HG02759 (cell line): ENCODE results near the gene PUS7.
"Not testable (repeated sequence)": the region's sequence is repeated elsewhere in the genome, so short reads cannot be mapped to it uniquely, and the experiment has no call there.

ENCODE experiments used
- ATAC-seq: cut with Tn5 transposase; IDR thresholded peaks from one replicate; pipeline ENCODE4 v1.9.1; 2021; ENCODE audit warnings: mild to moderate bottlenecking, moderate library complexity; ENCODE audit not compliant: unreplicated experiment

Gene PUS7, protein sequence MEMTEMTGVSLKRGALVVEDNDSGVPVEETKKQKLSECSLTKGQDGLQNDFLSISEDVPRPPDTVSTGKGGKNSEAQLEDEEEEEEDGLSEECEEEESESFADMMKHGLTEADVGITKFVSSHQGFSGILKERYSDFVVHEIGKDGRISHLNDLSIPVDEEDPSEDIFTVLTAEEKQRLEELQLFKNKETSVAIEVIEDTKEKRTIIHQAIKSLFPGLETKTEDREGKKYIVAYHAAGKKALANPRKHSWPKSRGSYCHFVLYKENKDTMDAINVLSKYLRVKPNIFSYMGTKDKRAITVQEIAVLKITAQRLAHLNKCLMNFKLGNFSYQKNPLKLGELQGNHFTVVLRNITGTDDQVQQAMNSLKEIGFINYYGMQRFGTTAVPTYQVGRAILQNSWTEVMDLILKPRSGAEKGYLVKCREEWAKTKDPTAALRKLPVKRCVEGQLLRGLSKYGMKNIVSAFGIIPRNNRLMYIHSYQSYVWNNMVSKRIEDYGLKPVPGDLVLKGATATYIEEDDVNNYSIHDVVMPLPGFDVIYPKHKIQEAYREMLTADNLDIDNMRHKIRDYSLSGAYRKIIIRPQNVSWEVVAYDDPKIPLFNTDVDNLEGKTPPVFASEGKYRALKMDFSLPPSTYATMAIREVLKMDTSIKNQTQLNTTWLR

DNA sequence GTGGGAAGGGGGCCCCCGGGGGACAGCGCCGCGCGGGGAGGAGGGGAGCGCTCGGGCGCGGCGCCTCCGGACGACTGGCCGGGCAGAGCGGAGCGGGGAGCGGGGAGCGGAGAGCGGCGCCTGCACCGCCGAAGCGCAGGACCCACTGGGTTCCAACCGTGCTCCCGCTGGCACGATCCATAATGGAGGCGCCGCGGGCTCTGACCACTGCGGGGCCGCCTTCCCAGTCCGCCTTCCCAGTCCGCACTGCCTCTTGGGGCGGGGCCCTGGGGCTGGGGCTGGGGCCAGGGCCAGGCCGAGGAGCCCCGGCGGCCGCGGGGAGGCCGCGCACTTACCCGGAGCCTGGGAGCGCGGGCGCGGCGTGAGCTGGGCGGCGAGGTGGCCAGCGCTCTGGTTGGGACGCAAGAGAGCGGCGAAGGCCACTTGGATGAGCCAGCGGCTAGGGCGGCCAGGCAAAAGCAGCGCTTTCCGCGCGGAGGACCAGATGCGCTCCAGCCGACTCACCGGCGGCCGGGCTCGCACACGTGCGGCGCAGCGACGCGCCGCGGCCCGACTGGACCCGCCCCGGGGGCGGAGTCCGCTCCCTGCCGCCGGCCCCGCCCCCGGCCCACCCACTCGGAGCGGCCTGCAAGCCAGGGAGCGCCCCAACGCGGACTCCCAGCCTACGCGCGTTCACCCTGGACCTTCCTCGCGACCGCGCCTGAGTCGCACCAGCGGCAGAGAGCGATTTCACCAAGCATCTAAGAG, at the start of gene PUS7:
PUS7 (minus strand) TSS at position 555 of the 747 bp plus-strand sequence. CDS start 13,759 bp downstream, outside the sequence.
- ATAC-seq, result peak; percentile 87

DNA sequence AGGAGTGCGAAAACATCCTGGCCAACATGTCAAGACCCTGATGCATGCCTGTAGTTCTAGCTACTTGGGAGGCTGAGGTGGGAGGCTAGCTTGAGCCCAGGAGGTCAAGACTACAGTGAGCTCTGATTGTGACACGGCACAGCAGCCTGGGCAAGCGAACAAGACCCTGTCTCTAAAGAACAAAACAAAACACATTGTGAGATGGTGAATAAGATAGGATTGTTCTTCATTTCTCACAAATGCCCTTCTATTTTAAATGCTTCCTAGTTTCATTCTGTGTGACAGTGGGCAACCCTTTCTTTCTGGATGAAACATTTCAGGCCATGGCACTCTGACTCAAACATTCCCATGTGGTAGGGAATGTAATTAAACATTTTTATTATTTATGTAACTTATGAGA, 45.8 kb upstream of the PUS7 start:
- ATAC-seq, result no peak

DNA sequence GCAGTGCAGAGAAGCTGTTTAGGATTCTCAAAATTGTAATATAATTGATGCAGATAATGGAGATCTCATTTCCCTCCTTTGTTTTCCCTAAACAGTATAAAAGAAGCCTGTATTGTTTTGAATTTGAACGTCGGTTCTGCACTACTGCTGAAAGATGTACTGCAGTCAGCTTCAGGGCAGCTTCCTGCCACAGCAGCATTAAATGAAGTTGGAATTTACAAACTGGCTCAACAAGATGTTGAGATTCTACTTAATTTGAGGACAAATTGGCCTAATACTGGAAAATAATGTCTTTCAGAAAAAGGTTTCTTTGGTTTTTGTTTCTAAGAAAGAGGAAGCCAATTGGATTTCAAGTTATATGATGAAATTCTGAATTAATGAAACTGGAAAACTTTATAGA, 45.0 kb upstream of the PUS7 start:
- no peak for ATAC-seq

DNA sequence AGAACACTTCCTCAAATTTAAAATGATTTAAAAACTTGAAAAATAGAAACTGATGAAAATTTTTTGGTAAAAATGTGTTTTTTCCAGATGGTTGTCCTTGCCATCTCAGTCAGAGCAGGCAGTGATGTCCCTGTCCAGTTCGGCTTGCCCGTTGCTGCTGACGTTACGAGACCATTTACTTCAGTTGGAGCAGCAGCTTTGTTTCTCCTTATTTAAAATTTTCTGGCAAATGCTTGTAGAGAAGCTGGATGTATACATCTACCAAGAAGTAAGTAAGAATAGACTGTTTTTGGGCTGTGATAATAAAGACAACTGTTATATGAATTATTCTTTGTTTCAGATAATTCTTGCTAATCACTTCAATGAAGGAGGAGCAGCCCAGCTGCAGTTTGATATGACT, 43.1 kb upstream of the PUS7 start:
- no peak for ATAC-seq

DNA sequence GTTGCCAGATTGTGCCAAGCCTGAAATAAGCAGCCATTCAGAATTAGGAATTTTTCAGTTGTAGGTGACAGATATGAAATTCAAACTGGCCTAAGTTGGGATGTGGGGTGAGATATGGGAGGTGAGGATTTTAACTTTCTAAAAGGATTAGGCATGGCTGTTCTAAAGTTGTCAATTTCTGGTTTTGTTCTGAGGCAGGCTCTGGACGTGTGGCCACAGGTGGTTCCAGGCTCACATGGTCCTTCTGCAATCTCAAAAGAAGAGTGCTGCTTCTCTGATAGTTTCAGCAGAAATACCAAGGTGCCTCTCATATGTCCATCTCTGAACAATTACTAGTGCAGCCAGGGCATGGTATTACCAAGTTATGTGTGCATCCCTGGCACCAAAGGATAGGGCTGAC, 37.9 kb upstream of the PUS7 start:
- ATAC-seq, result no peak

DNA sequence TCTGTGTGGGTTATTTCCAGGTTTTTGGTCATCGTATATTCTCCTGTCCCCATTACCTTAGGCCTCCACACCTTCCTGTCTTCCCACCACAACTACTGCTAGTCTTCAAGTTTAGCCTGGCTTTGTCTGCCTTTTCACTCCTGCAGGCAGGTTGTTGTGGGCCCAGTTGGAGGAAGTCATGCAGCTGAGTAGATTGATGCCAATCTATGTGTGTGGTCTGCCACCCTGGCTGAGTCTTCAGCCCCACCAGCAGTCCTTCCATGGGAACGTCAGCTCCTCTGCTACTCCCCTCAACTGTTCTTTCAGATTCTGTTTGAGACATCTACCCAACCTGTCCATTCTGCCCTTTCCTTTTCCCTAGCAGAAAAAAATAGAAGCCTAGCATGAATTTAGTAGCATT, 16.3 kb upstream of the PUS7 start:
- ATAC-seq, result no peak

DNA sequence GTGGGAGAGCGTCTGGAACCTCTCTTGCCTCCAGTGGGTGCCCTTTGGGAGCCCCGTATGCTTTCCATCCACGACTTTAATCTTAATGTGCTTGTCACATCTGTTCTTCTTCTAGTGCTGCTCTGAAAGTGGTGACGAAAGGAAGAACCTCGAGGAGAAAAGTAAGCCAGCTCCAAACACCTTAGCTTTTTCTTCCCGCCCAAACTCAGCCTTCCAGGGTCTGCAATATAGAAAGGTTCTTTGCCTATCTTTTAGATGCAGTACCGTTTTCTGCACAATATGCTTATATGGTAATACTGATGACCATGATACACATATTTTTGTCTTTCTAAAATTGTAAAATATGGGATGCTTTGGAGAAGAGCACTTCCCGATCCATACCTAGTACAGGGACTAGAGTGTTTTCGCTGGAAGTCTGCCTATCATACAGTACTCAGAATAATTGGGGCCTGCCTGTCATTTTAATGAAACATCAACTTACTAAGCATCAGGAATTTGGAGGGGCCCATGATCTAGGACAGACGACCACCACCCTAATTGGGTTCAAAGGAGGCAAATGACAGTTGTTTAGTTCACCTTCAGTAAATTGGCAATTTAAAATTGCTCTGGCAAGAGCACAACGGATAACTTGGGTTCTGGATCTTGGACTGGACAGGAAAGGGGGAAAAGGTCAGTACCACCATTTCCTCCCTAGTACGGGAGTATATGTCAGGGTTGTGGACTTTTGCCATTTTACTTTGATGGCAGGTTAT, 10.8 kb upstream of the PUS7 start:
- ATAC-seq, result no peak

DNA sequence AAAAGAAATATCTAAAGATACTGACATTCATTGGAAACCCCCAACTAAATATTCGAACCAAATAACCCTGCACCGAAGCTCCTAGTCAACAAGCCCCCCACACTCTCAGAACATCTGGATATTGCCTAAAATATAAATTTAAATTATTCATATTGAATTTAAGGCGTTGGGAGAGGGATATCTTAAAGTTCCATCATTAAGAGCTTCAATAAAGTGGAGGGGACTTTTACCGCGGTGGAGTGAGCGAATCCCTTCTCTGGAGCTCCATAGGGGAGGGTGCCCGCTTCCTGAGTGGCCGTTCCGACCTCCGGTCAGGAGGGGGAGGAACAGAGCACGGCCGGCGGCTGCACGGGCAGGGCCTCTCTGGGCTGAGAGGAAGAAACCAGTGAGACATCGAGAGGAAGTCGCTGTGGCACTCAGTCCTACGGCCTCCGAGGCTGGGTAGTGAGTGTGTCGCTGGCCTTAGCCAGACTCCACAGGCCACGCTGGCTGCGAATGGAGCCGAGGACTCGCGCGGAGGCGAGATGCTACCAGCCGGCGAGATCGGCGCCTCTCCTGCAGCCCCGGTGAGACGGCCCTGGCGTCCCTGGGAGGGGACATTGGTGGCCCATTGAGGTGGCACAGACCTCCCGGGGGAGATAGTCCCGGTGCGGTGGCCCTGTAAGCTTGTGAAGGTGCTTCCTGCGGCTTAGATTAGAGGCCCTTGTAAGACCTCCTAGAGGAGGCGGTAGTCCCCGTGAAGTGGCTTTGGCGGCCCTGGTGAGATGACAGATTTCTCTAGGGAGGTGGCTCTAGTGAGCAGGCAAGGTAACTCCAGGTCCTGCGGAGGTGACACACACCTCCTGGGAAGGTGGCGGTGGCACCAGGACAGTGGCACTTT, 10.0 kb upstream of the PUS7 start, which contains the start of gene RINT1:
RINT1 (plus strand) TSS at position 410 of the 880 bp plus-strand sequence; CDS start at position 525, 115 bp downstream.
- ATAC-seq, result peak; percentile 97

DNA sequence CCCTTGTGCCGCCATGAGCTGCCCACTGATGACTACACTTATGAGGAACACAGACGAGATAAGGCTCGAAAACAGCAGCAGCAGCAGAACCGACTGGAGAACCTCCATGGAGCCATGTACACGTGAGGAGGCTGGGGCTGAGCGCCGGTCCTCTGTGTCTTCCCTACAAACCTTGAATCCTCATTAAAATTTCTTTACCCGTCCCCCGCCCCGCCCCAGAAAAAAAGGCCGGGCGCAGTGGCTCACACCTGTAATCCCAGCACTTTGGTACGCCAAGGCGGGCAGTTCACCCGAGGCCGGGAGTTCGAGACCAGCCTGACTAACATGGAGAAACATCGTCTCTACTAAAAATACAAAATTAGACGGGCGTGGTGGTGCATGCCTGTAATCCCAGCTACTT, 8.5 kb upstream of the PUS7 start:
- no peak for ATAC-seq

DNA sequence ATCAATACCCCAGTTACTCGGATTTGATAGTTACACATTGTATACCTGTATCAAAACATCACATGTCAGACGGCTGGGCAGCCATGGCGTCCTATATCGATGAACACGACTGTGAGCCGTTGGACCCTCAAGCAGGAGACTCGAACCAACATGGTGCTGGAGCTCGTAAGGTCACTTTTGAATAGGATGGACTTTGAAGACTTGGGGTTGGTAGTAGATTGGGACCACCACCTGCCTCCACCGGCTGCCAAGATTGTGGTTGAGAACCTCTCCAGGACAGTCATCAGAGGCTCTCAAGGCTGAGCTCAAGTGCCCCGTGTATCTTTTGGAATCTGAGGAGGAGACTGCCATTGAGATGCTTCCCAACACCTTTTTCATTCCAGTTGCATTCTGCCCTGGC, 8.1 kb upstream of the PUS7 start:
- no peak for ATAC-seq

DNA sequence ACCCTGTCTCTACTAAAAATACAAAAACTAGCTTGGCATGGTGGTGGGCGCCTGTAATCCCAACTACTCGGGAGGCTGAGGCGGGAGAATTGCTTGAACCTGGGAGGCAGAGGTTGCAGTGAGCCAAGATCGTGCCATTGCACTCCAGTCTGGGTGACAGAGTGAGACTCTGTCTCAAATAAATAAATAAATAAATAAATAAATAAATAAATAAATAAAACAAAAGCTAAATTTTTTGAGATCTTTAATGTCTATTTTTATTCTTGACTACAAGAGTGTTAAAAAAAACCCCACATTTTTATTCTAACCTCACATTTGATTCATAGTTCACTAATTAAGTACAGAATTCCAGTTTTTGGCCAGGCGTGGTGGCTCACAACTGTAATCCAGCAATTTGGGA, 5.7 kb upstream of the PUS7 start:
- not testable (repeated sequence) for ATAC-seq

DNA sequence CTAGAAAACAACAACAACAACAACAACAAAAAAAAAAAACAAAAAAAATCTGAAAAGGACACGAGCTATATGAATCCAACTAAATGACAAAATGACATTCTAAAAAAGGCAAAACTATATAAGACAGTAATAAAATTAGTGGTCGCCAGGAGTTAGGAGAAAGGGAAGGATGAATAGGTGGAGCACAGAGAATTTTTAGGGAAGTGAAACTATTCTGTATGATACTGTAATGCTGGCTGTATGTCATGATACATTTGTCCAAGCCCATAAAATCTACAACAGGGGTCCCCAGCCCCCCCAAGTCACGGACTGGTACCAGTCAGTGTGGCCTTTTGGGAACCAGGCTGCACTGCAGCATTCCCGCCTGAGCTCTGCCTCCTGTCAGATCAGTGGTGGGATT, 2.8 kb upstream of the PUS7 start:
- no peak for ATAC-seq

DNA sequence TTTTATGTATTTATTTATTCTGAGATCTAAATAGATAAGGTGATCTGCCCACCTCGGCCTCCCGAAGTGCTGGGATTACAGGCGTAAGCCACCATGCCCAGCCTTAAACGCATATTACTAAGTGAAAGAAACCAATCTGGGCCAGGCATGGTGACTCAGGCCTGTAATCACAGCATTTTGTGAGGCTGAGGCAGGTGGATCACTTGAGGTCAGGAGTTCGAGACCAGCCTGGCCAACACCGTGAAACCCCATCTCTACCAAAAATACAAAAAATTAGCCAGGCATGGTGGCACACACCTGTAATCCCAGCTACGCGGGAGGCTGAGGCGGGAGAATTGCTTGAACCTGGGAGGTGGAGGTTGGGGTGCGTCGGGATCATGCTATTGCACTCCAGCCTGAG, 2.4 kb upstream of the PUS7 start:
- ATAC-seq, result not testable (repeated sequence)

DNA sequence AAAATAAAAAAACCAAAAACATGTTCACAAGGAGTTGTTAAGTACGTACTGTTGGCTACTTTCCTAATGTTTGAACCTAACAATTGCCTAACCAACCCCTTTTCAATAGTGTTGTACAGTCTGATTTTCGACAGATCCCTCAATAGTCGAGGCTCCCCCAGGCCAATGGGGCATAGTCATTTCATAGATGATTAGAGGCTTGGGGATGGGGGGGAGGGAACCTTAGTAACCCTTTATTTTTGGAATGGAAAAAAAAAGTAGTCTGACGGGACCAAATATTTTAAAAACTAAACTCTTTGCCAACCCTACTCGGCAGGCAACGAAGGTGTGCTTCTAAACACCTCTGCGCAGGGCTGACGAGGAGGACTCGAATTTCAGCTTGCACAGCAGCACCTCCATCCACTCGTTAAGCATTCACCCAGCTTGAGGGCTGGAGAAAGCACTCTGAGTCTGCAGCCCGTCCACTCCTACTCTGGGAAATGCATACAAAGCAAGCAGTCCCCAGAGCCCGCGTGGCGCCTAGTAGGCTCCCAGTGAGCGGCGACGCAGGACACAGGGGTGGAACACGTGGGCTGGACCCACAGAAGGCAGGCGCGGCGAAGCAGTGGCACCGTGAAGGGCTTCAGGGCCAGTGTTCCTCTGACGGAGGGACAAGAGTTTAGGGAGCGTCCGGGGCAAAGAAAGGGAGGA, 899 bp downstream of the PUS7 start:
- peak; percentile 44 for ATAC-seq

DNA sequence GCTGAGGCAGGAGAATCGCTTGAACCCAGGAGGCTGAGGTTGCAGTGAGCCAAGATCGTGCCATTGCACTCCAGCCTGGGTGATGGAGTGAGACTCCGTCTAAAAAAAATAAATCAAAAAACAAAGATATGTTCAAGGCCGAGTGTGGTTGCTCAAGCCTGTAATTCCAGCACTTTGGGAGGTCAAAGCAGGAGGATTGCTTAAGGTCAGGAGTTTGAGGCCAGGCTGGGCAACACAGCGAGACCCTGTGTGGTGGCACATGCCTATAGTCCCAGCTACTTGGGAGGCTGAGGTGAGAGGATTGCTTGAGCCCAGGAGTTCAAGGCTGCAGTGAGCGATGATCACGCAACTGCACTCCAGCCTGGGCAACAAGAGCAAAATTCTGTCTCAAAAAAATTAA, 1.5 kb downstream of the PUS7 start:
- ATAC-seq, result not testable (repeated sequence)

DNA sequence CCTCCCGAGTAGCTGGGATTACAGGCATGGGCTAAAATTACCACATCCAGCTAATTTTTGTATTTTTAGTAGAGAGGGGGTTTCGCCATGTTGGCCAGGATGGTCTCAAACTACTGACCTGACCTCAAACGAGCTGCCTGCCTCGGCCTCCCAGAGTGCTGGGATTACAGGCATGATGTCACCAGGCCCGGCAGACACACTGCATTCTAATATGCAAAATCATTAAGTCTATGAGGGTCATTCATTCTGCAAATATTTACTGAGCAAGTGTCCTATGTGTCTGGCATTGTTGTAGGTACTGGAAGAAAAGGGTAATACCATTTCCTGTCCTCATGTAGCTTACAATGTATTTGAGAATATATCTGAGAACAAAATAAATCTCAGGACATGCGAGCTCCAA, 2.7 kb downstream of the PUS7 start:
- no peak for ATAC-seq

DNA sequence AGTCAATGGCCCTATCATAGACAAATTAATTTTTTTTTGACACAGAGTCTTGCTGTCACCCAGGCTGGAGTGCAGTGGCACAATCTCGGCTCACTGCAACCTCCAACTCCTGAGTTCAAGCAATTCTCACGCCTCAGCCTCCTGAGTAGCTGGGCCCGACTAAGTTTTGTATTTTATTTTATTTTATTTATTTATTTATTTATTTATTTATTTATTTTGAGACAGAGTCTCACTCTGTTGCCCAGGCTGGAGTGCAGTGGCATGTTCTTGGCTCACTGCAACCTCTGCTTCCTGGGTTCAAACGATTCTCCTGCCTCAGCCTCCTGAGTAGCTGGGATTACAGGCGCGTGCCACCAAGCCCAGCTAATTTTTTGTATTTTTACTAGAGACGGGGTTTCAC, 6.5 kb downstream of the PUS7 start:
- not testable (repeated sequence) for ATAC-seq

DNA sequence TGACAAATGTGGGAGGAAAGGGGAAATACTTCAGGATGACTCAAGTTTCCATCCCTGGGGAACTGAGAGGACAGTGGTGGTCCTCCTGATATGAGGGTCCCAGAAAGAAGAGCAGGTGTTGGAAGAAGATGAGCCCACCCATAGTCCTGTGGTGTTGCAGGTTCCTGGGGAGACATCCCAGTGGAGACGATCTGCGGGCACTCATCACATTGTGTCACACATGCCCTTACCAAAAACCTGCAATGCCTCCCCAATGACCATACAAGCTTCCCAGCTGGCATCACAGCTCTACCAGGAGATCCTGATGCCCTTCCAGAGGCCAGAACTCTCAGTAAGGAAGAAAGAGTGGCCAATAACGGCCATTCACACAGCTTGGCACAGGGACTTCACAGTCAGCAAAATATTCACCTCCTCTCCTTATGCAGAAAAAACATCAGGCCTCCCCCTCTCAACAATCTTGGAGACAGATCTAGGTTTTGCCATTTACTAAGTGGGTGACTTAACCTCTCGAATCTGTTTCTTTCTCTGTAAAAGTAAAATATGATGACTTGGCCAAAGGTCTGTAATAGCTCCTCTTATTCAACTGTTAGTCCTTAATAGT, 9.0 kb downstream of the PUS7 start:
- ATAC-seq, result no peak

DNA sequence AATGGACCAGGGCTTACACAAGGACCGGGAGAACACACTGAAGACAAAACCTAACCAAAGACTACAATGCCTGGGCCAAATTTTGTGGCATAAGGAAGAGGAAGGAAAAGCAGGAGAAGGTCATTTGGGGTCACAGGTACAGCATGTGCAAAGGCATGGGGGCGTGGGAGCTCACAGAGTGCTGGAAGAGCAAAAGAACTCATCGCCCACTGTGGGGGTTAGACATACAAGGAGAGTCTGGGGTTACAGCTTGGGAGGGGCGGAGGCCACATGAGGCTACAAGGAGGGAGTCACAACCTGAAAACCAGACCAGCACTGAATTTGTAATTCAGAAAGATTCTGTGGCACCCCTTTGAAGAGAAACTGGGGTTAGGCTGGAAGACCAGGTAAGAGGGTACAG, 9.7 kb downstream of the PUS7 start:
- ATAC-seq, result no peak
